Esophagus muscularis mucosa (tissue), 4 donors: ENCODE measurements around the gene NKTR. TPM values are rescaled to one million over a fixed set of nuclear protein-coding genes. Genes with fewer than 3 reads are reported as not detected.
A peak's percentile ranks its signal among the peaks of the same experiment; 100 is the strongest.
"Not testable (repeated sequence)": the region's sequence is repeated elsewhere in the genome, so short reads cannot be mapped to it uniquely, and the experiment has no call there.

Experiments
- DNase-seq: peaks from one replicate; pipeline ENCODE4 v3.0.0-alpha.2; 2017; ENCODE audit errors: extremely low spot score
- H3K27ac ChIP-seq, 4 donors: fragments of 200-600 bp; sonication (generic); replicated peaks in 1 of 4; 1 replicate in 3 of 4; 2 replicates in 1 of 4; pipeline ENCODE4 v1.5.1; 2016 to 2019; ENCODE audit warnings: mild to moderate bottlenecking in 1 of 4
- H3K27me3 ChIP-seq, 4 donors: fragments of 200-600 bp; sonication (generic); one replicate each; pipeline versions ENCODE4 v1.5.1 to v1.6.0; 2016 to 2019
- H3K36me3 ChIP-seq, 4 donors: fragments of 200-600 bp; sonication (generic); one replicate each; pipeline ENCODE4 v1.5.1; 2016 to 2019
- H3K4me1 ChIP-seq, 4 donors: fragments of 200-600 bp; sonication (generic); one replicate each; pipeline ENCODE4 v1.5.1; 2016 to 2019
- H3K4me3 ChIP-seq, 4 donors: fragments of 200-600 bp; sonication (generic); 1 replicate in 2 of 4; 2 replicates in 2 of 4; pipeline ENCODE4 v1.5.1; 2016 to 2019; ENCODE audit warnings: mild to moderate bottlenecking in 4 of 4, moderate library complexity in 1 of 4
- H3K9me3 ChIP-seq, 4 donors: fragments of 200-600 bp; sonication (generic); 1 replicate in 3 of 4; 2 replicates in 1 of 4; pipeline ENCODE4 v1.5.1; 2016 to 2019
- EP300 ChIP-seq: sonication (generic); formaldehyde crosslinking; IDR thresholded peaks from one replicate; pipeline ENCODE4 v1.6.1; 2017; ENCODE audit warnings: antibody characterized with exemption
- POLR2A ChIP-seq: fragments of 450-650 bp; IDR thresholded peaks from one replicate; pipeline ENCODE4 v1.6.1; 2017; ENCODE audit warnings: antibody characterized with exemption, moderate library complexity, mild to moderate bottlenecking, low read depth
- POLR2AphosphoS5 ChIP-seq, 2 donors: sonication (generic); formaldehyde crosslinking; IDR thresholded peaks; one replicate each; pipeline ENCODE4 v1.6.1; 2017; ENCODE audit warnings: antibody characterized with exemption in 2 of 2
- whole genome bisulfite sequencing: methylation state at CpG from one replicate; pipeline ENCODE4 v1.1.5; 2018; 5-methylcytosine and 5-hydroxymethylcytosine counted together
- intact Hi-C: fragments of 100-400 bp; cut with DNase I; formaldehyde crosslinking; loops from one replicate; pipeline ENCODE4 v1.15.1; 2023
- total RNA-seq, 4 donors: library from RNA; depleted of rRNA; stranded (reverse); fragments of >200 nt; gene quantifications; one replicate each; pipeline versions ENCODE4 v1.1.0 to v1.2.1, GENCODE V29; 2016
- TF ChIP-seq, protein P1 (sequence below), 3 experiments: fragments of 200-600 bp in 2 of 3; fragments of 450-650 bp in 1 of 3; sonication (generic) in 2 of 3; IDR thresholded peaks; one replicate each; pipeline ENCODE4 v1.5.1; 2017 to 2019; ENCODE audit warnings: antibody characterized with exemption in 3 of 3, mild to moderate bottlenecking in 2 of 3, moderate library complexity in 1 of 3

The NKTR gene
- total RNA-seq, 4 donors from 2014 or later = 24.7 to 73.1 (median 36.0) TPM

DNA sequence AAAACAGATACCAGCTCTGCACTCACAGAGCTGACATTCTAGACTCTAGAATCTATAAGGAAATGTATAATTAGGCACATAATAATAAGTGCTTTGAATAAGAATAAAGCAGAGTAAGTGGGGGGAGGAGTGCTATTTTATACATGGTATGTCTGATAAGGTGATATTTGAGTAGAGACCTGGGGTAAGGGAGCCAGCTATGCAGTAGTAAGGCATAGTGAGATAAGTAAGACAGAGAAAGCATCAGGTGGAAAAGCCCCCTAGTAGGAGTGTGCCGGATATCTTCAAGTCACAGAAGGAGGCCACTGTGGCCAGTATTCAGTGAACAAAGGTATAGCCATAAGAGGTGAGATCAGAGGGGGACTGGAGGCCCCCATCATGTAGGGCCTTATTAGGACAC, 6.9 kb upstream of the NKTR start:
- Histone ChIP-seq H3K9me3 (no peaks in the 10 kb centered on the region), H3K36me3 (peaks cover 0 to 32% (median 5%) of the 10 kb centered on the region in 4 donors), H3K4me3 (no peak overlapping the region), H3K27ac (no peak overlapping the region), H3K4me1 (peaks cover 10 to 28% (median 13%) of the 10 kb centered on the region in 4 donors), H3K27me3 (no peaks in the 10 kb centered on the region)
- TF ChIP-seq, protein P1, sequence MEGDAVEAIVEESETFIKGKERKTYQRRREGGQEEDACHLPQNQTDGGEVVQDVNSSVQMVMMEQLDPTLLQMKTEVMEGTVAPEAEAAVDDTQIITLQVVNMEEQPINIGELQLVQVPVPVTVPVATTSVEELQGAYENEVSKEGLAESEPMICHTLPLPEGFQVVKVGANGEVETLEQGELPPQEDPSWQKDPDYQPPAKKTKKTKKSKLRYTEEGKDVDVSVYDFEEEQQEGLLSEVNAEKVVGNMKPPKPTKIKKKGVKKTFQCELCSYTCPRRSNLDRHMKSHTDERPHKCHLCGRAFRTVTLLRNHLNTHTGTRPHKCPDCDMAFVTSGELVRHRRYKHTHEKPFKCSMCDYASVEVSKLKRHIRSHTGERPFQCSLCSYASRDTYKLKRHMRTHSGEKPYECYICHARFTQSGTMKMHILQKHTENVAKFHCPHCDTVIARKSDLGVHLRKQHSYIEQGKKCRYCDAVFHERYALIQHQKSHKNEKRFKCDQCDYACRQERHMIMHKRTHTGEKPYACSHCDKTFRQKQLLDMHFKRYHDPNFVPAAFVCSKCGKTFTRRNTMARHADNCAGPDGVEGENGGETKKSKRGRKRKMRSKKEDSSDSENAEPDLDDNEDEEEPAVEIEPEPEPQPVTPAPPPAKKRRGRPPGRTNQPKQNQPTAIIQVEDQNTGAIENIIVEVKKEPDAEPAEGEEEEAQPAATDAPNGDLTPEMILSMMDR (IDR thresholded peaks at IDR 0.05) = no peak
- TF ChIP-seq EP300 = no peak
- no peak for TF ChIP-seq POLR2A
- no peak for TF ChIP-seq POLR2AphosphoS5 (IDR thresholded peaks at IDR 0.05)
- no peak for DNase-seq
- 100% methylated on average over 1 of the region's 1 CpG for WGBS
- intact Hi-C loops = no loop called here

DNA sequence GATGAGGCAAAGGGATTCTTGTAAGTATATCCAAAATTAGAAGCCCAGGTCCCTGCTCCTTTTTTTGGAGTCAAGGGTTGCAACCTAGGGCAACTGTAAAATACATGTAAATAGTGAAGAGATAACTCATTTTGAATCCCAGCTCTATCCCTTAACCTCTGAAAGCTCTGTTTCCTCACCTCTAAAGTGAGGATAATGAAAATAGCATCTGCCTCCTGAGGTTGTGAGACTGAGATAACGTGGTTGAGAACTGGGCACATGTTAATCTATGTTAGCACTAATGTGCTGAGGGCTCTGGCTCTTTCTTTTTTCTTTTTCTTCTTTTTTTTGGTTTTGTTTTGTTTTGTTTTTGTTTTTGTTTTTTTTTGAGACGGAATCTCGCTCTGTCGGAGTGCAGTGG, 4.8 kb upstream of the NKTR start:
- peaks cover 12 to 25% (median 15%) of the 10 kb centered on the region in 4 donors for H3K4me1 ChIP-seq
- H3K27me3 ChIP-seq = no peaks in the 10 kb centered on the region
- no peak overlapping the region for H3K27ac ChIP-seq
- no peak overlapping the region for H3K4me3 ChIP-seq
- intact Hi-C loops = no loop called here
- DNase-seq = no peak
- TF ChIP-seq POLR2A (no peak), POLR2AphosphoS5 (IDR thresholded peaks at IDR 0.05) (no peak), EP300 (no peak)
- TF ChIP-seq, protein P1 (IDR thresholded peaks at IDR 0.05) = no peak
- H3K9me3 ChIP-seq = no peaks in the 10 kb centered on the region
- peaks cover 0 to 32% (median 5%) of the 10 kb centered on the region in 4 donors for H3K36me3 ChIP-seq
- 92% methylated on average over 4 of the region's 4 CpGs for WGBS

DNA sequence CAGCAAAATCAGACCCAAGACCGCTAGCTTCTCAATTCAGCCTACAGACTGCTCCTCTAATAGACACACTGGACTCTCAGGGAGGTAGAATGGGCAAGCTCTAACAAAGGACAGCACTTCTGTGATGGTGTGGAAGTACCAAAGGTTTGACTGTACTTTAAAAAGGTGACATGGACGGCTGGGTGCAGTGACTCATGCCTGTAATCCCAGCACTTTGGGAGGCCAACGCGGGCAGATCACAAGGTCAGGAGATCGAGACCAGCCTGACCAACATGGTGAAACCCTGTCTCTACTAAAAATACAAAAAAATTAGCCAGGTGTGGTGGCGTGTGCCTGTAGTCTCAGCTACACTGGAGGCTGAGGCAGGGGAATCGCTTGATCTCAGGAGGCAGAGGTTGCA, 3.4 kb upstream of the NKTR start:
- 88% methylated on average over 6 of the region's 7 CpGs for WGBS
- not testable (repeated sequence) for DNase-seq
- peaks cover 0 to 32% (median 5%) of the 10 kb centered on the region in 4 donors for H3K36me3 ChIP-seq

DNA sequence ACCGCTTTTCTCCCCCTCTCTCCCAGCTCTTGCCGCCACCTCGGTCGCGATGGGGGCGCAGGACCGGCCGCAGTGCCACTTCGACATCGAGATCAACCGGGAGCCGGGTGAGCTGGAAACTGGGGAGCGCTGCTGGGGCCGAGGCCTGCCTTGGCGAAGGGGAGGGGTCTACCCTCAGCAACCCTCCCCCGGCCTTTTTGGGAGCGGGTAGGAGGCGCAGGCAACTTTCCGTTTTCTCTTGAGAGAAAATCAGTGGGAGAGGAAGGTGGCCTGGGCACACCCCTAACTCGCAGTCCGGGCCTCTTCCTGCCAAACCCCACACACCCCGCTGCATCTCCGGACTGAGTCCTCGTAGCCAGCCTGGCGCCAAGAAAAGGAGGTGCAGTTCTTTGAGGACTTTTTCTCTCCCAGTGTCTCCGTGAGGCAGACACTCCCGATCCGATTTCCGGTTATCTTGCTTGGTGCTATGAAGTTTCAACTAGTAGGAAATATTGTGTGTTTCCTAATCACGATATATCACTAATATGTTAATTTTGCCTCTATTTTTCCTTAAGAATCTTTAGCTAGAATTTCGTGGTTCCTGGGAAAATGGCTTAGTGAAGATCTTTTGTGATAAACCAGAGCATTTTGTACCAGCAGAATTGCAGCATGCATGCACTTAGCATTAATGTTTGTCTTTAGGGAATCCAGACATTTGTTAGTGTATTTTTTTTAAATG, 631 bp downstream of the NKTR start:
- H3K27ac ChIP-seq = peak overlapping the region; percentile 96 to 99 (median 98)
- TF ChIP-seq, protein P1 (IDR thresholded peaks at IDR 0.05) = peak in 2 of 3 experiments; percentile 18 to 34
- TF ChIP-seq POLR2A = no peak
- peak in 1 of 2 donors; percentile 49 for TF ChIP-seq POLR2AphosphoS5 (IDR thresholded peaks at IDR 0.05)
- intact Hi-C loops = loop anchor here (5.0 kb wide), 2 partner anchors 51 to 146 kb away; partner anchors contain the start of gene ZBTB47
- WGBS = 2% methylated on average over 8 of the region's 31 CpGs
- no peaks in the 10 kb centered on the region for H3K27me3 ChIP-seq
- peak; percentile 94 for DNase-seq
- peaks cover 0 to 7% (median 3%) of the 10 kb centered on the region in 4 donors for H3K9me3 ChIP-seq
- peaks cover 24 to 44% (median 40%) of the 10 kb centered on the region in 4 donors for H3K4me1 ChIP-seq
- H3K4me3 ChIP-seq = peak overlapping the region; percentile 85 to 99 (median 90)
- peaks cover 0 to 4% (median 1%) of the 10 kb centered on the region in 4 donors for H3K36me3 ChIP-seq

More for the DNA sequence above, 3.4 kb upstream of the NKTR start:
- H3K4me3 ChIP-seq, H3K27ac ChIP-seq, H3K9me3 ChIP-seq, intact Hi-C loops, H3K27me3 ChIP-seq: not testable (repeated sequence)
- peaks cover 8 to 22% (median 14%) of the 10 kb centered on the region in 4 donors for H3K4me1 ChIP-seq

DNA sequence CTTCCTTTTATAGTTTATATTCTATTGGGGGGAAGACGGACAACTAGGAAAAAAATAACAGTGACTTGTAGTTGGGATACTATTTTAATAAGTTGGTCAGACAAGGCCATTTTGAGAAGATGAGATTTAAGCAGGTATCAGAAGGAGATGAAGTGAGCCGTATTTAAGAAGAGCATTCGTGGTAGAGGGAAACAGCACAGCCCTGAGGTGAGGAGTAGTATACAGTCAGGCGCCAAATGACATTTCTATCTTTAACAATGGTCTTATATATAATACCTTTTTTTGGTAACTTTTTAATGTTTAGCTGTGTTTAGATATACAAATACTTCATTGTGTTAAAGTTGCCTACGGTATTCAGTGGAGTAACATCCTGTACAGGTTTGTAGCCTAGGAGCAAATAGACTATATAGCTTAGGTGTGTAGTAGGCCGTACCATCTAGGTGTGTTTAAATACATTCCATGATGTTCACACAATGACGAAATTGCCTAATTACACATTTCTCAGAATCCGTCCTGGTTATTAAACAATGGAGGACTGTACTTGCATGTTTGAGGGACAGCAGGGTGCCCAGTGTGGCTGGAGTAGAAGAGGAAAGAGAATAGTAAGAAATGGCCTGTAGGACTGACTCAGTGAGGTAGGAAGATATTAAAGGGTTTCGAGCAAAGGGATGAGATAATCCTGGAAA, 1.6 kb downstream of the NKTR start:
- peaks cover 0 to 3% (median 1%) of the 10 kb centered on the region in 4 donors for H3K36me3 ChIP-seq
- H3K27me3 ChIP-seq = no peaks in the 10 kb centered on the region
- H3K4me3 ChIP-seq = peak overlapping the region; percentile 85 to 99 (median 90)
- peak overlapping the region; percentile 96 to 99 (median 98) for H3K27ac ChIP-seq
- H3K4me1 ChIP-seq = peaks cover 28 to 50% (median 48%) of the 10 kb centered on the region in 4 donors
- peaks cover 0 to 7% (median 3%) of the 10 kb centered on the region in 4 donors for H3K9me3 ChIP-seq
- intact Hi-C loops = loop anchor here (5.0 kb wide), 2 partner anchors 50 to 145 kb away; partner anchors contain the start of gene ZBTB47
- no peak for DNase-seq
- 54% methylated on average over 9 of the region's 9 CpGs for WGBS
- TF ChIP-seq, protein P1 (IDR thresholded peaks at IDR 0.05) = no peak
- TF ChIP-seq POLR2AphosphoS5 (IDR thresholded peaks at IDR 0.05) (no peak), EP300 (no peak), POLR2A (no peak)
